GM12891 (cell line): Measurements from ENCODE around the gene SAT2.
"Not testable (repeated sequence)": the region's sequence is repeated elsewhere in the genome, so short reads cannot be mapped to it uniquely, and the experiment has no call there.

Source experiments
- DNase-seq: peaks from one replicate; pipeline ENCODE4 v3.0.0; 2011; ENCODE audit warnings: low spot score; ENCODE audit not compliant: insufficient read length
- FAIRE-seq: peaks from 2 replicates; lab custom pipeline; 2011; peaks lifted over from hg19 to GRCh38; lab: Jason Lieb, UNC
- PAX5 ChIP-seq: IDR thresholded peaks from 2 replicates; pipeline ENCODE4 v1.6.1; 2011; ENCODE audit warnings: low read length, moderate library complexity, mild to moderate bottlenecking; ENCODE audit not compliant: insufficient read depth, severe bottlenecking
- POLR2A ChIP-seq: IDR thresholded peaks from 2 replicates; pipeline ENCODE4 v1.6.1; 2011; ENCODE audit warnings: low read depth, low read length, control low read depth
- POLR2AphosphoS5 ChIP-seq: IDR thresholded peaks from 2 replicates; pipeline ENCODE4 v1.6.1; 2011; ENCODE audit warnings: low read depth, low read length, control low read depth
- POU2F2 ChIP-seq: IDR thresholded peaks from 2 replicates; pipeline ENCODE4 v1.6.1; 2011; ENCODE audit warnings: low read depth, mild to moderate bottlenecking, control low read depth, low read length, moderate library complexity
- SPI1 ChIP-seq: IDR thresholded peaks from 2 replicates; pipeline ENCODE4 v1.6.1; 2011; ENCODE audit warnings: low read depth, low read length, control low read depth
- TAF1 ChIP-seq: IDR thresholded peaks from 2 replicates; pipeline ENCODE4 v1.6.1; 2011; ENCODE audit warnings: low read depth, low read length, control low read depth

The SAT2 gene

GRCh38 chr17:7618608-7619007 is 9.0 kb downstream of the SAT2 start:
- FAIRE-seq: no peak
- no peak for TF ChIP-seq POLR2A
- TF ChIP-seq SPI1: no peak
- TF ChIP-seq POU2F2: no peak
- no peak for TF ChIP-seq POLR2AphosphoS5
- TF ChIP-seq PAX5: no peak
- no peak for TF ChIP-seq TAF1
- no peak for DNase-seq

DNA sequence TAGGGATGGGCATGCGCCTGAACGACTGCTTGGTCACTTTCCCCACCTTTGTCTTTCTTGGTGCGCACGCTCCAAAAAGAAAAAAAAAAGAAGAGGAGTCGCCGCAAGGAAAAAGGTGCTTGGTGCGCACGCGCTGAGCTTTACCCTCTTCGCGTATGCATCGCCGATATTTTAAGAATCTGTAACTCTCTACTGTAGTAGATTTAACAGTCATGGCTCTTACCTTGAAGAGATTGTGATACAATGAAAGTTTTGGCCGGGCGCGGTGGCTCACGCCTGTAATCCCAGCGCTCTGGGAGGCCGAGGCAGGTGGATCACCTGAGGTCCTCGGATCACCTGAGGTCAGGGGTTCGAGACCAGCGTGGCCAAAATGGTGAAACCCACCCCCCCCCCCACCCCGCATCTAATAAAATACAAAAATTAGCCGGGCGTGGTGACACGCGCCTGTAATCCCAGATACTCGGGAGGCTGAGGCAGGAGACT is 12.3 kb downstream of the SAT2 start:
- no peak for FAIRE-seq

DNA sequence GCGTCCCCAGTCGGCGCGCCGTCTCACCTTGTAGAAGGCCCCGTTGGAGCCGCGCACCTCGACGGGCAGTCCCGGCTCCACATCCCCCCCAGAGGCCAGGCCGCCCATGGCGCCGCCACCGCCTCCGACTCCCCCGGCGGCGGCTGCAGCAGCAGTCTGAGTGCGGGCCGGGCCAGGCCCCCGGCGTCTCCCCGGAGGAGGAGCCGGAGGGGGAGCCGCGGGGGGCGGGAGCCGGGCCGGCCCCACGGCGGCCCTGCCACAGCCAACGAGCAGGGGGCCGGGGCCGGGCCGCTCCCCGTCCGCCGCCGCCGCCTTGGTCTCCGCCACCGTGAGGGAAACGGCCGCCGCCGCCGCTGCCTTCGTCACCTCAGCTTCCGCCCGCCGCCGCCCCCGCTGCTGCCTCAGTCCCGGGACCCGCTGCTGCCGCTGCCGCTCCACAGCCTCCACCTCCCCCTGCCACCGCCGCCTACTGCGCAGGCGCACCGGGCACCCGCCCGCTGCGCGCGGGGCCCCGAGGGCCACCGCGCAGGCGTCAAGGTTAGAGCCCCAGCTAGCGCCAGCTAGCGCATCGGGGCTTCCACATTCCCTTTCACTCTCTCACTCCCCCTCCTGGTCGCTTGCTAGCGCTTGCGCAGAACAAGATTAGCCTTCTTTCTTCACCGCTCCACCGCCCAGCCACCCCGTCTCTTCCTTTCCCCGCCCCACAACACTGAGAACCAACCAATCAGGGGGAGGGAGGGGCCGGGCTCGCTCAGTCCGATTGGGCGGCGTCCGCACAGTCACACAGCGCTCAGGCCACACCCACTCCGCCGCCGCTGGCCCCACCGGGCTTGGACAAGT is 13.0 kb downstream of the SAT2 start, which contains the start of gene FXR2:
Gene FXR2, minus strand, starts transcription at position 473 of the 840 bp plus-strand sequence. Its CDS starts 365 bp downstream, at position 108.
- TF ChIP-seq POLR2AphosphoS5 (no peak), SPI1 (0 out of 2 replicates have a peak, but pooled peaks have one; percentile 22), POU2F2 (no peak), PAX5 (no peak), TAF1 (peak; percentile 47; the same call in 1 of the 2 replicates)
- DNase-seq: peak; percentile 98
- peak; percentile 99 for FAIRE-seq

More for the DNA sequence above, 12.3 kb downstream of the SAT2 start:
- DNase-seq: no peak
- TF ChIP-seq TAF1 (no peak), SPI1 (no peak), POLR2A (no peak), POU2F2 (no peak), POLR2AphosphoS5 (no peak), PAX5 (no peak)

DNA sequence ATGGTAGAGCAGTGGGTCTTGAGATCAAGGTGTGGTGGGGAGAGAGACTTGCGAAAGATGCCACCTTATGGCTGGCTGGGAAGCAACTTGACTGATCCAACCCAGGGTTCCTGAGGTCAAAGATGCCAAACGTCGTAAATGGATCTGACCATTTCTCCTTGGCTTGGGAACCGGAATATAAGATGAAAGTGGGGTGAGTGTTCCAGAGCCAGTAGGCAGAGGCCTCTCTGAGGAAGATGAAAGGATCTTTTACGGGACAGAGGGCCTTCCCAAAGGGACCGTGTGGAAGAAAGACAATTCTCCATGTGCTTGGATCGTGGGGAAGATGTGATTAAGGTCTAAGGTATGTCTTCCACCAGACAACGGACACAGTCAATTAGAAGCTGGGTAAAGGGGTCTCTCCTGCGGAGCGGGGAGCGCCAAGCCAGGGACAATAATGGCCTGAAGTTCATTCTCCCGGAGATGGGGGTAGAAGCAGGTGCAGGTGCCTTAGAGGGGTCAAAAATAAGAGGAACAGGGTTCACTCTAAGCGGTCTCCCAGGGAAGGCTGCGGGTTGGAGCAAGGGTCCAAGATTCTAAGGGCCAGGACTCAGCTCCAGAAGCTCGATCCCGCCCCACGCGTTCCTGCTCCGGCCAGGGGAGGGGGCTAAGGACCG is 13.7 kb downstream of the SAT2 start:
- TF ChIP-seq PAX5: no peak
- no peak for TF ChIP-seq POLR2A
- TF ChIP-seq SPI1: no peak
- no peak for TF ChIP-seq POU2F2
- no peak for TF ChIP-seq TAF1
- no peak for TF ChIP-seq POLR2AphosphoS5

GRCh38 chr17:7612294-7612640 is 15.4 kb downstream of the SAT2 start:
- FAIRE-seq (no peak), DNase-seq (no peak)
- TF ChIP-seq POU2F2 (no peak), POLR2AphosphoS5 (no peak), SPI1 (no peak), POLR2A (no peak), TAF1 (no peak), PAX5 (no peak)

More for the DNA sequence above, 13.7 kb downstream of the SAT2 start:
- FAIRE-seq (peak; percentile 65), DNase-seq (no peak)

GRCh38 chr17:7611635-7612293 is 15.9 kb downstream of the SAT2 start:
- TF ChIP-seq POLR2AphosphoS5 (no peak), PAX5 (no peak), POLR2A (no peak), SPI1 (no peak), TAF1 (no peak), POU2F2 (no peak)
- no peak for DNase-seq
- no peak for FAIRE-seq

DNA sequence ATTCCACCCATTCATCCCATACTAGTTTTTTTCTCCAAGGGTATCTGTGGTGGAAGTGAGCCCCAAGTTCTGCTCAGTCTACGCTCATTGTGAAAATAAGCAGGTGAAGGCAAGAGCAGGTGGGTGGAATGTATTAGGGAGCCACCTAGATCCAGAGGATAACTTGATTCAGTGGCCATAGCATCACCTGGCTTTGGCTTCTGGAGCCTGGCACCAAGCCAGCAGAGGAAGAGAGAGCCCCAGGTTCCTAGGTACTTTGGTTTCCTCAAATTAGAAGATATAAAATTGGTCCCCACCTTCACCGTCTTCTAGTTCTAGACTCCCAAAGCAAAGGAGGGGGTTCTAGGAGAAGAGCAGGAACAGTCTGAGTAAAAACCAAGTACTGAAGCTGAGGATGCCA is 17.0 kb downstream of the SAT2 start:
- FAIRE-seq (no peak), DNase-seq (no peak)
- TF ChIP-seq POLR2A (no peak), SPI1 (no peak), POLR2AphosphoS5 (no peak), TAF1 (no peak), PAX5 (no peak)

DNA sequence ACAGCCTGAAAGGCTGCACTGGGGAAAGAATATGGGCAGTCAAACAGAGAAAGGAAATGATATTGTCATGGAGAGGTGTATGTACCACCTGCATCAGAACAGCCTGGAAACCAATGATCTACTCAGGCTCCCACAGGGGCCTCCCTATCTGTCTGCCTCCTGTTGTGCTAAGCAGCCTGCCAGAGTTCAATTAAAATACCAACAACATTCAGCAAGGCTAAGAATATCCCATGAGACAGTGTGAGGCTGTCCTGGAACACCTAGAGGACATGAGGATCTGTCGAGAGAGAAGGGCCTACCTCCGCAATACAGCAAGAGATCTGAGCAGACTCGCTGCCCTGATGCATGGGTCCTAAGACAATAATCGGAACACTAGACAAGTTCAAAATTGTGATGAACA is 21.3 kb downstream of the SAT2 start:
- TF ChIP-seq POLR2AphosphoS5: no peak
- no peak for TF ChIP-seq TAF1
- TF ChIP-seq POLR2A: no peak
- no peak for TF ChIP-seq PAX5
- TF ChIP-seq SPI1: no peak
- no peak for FAIRE-seq

GRCh38 chr17:7597561-7597960 is 30.1 kb downstream of the SAT2 start:
- not testable (repeated sequence) for FAIRE-seq, DNase-seq

More for the DNA sequence above, 21.3 kb downstream of the SAT2 start:
- DNase-seq: no peak
